Activated CD4-positive, alpha-beta T cell treated with anti-CD3 and anti-CD28 coated beads, Interleukin-2, amount 10 ng/mL, durations not matched to agents 7 days and 5 days (primary cell): ENCODE data around the gene MAP10. TPM values are rescaled to one million over a fixed set of nuclear protein-coding genes. Genes with fewer than 3 reads are reported as not detected.

Source experiments
- CTCF ChIA-PET: fragments of 350-600 bp; sonication (Branson Sonifier 250); formaldehyde crosslinking; loops from one replicate; lab custom pipeline; 2021; ENCODE audit warnings: antibody characterized with exemption; lab: Charles Lee
- POLR2A ChIA-PET: fragments of 350-600 bp; sonication (Branson Sonifier 250); formaldehyde crosslinking; loops from one replicate; lab custom pipeline; 2021; ENCODE audit warnings: antibody characterized with exemption; lab: Charles Lee
- DNase-seq: peaks from one replicate; pipeline ENCODE4 v3.0.0-alpha.2; 2020
- H3K27ac Mint-ChIP-seq: one replicate; pipeline ENCODE4 v1.8.0; 2021; ENCODE audit warnings: mild to moderate bottlenecking, moderate library complexity, mixed read lengths
- H3K27me3 Mint-ChIP-seq: one replicate; pipeline ENCODE4 v1.8.0; 2021; ENCODE audit warnings: mixed read lengths
- H3K36me3 Mint-ChIP-seq: one replicate; pipeline ENCODE4 v1.8.0; 2021; ENCODE audit warnings: low read depth, mixed read lengths
- H3K4me1 Mint-ChIP-seq: one replicate; pipeline ENCODE4 v1.8.0; 2021; ENCODE audit warnings: mixed read lengths
- H3K4me3 Mint-ChIP-seq: one replicate; pipeline ENCODE4 v1.8.0; 2021; ENCODE audit warnings: mild to moderate bottlenecking, moderate library complexity, mixed read lengths
- H3K9me3 Mint-ChIP-seq: one replicate; pipeline ENCODE4 v1.8.0; 2021; ENCODE audit warnings: mixed read lengths
- total RNA-seq, 2 experiments: library from RNA; stranded (reverse); gene quantifications; one replicate each; pipeline ENCODE4 v1.2.3, GENCODE V29; 2021

MAP10 gene
- total RNA-seq, 2 experiments from 2014 or later = 3.1 to 4.0 TPM

DNA sequence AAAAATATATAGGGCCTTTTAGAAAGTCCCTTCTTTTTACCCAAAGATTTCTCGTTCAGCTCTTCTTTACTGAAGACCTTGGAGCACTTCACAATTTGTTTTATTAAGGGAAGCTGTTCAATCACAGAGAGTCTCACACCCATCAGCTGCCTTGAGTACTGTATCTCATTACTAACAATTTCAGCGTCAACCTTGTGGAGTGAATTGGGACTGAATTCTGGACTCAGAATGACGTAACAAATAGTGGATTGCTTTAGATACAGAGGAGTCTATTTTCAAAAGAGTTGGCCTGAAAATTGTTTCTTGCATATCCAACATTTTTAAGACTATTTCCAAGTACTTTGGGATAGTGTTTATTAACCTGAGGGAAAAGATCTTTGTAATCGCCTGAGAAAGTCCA, 7.9 kb downstream of the MAP10 start:
- Mint-ChIP-seq H3K27ac (no peak overlapping the region), H3K9me3 (no peaks in the 10 kb centered on the region), H3K4me3 (no peak overlapping the region), H3K4me1 (no peaks in the 10 kb centered on the region), H3K36me3 (no peaks in the 10 kb centered on the region), H3K27me3 (peaks cover 3% of the 10 kb centered on the region)
- no peak for DNase-seq
- ChIA-PET CTCF (no interaction called here), POLR2A (no interaction called here)

DNA sequence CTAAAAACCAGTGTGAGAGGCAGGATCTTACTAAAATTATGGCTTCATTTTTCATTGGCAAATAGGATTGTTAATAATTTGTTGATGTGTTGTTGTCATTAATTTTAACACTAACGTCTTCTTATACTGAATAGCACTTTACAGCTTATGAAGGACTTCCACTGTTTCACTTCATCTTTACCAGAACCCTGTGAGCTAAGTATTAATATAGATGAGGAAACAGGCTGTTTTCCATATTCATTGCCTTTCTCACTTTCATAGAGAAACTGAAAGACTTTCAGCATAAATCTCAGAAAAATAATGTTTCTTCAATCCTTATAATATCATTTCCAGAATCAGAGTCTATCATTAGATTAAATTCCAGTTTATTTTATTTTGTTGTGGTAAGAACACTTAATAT, 8.5 kb downstream of the MAP10 start:
- no peaks in the 10 kb centered on the region for H3K9me3 Mint-ChIP-seq
- ChIA-PET CTCF (no interaction called here), POLR2A (no interaction called here)
- H3K4me1 Mint-ChIP-seq = no peaks in the 10 kb centered on the region
- peaks cover 3% of the 10 kb centered on the region for H3K27me3 Mint-ChIP-seq
- no peaks in the 10 kb centered on the region for H3K36me3 Mint-ChIP-seq
- H3K4me3 Mint-ChIP-seq = no peak overlapping the region
- DNase-seq = no peak
- H3K27ac Mint-ChIP-seq = no peak overlapping the region

GRCh38 chr1:232816324-232816723, 11.1 kb downstream of the MAP10 start:
- Mint-ChIP-seq H3K9me3 (no peaks in the 10 kb centered on the region), H3K27me3 (peaks cover 3% of the 10 kb centered on the region), H3K27ac (no peak overlapping the region), H3K4me1 (no peaks in the 10 kb centered on the region), H3K4me3 (no peak overlapping the region), H3K36me3 (no peaks in the 10 kb centered on the region)
- ChIA-PET POLR2A (no interaction called here), CTCF (no interaction called here)
- no peak for DNase-seq

DNA sequence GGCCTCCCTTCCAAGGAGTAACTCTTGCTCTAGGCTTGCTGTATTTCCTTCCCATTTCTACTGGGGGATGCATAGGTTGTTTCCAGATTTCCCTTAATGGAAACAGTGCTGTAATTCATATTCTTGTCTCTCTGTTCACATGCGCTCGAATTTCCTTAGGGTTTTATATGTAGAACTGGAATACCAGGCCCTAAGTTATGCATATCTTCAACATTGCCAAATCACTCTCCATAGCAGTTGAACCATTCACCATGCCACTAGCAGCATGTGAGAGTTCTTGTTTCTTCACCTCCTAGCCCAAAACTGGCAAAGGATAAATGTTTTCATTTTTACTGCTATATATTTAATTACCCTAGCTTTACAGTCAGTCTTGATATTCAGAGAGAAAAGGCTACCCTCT, 12.8 kb downstream of the MAP10 start:
- Mint-ChIP-seq H3K36me3 (no peaks in the 10 kb centered on the region), H3K27ac (no peak overlapping the region), H3K9me3 (no peaks in the 10 kb centered on the region), H3K4me1 (no peaks in the 10 kb centered on the region), H3K4me3 (no peak overlapping the region), H3K27me3 (no peaks in the 10 kb centered on the region)
- no peak for DNase-seq
- POLR2A ChIA-PET = no interaction called here
- CTCF ChIA-PET = no interaction called here

DNA sequence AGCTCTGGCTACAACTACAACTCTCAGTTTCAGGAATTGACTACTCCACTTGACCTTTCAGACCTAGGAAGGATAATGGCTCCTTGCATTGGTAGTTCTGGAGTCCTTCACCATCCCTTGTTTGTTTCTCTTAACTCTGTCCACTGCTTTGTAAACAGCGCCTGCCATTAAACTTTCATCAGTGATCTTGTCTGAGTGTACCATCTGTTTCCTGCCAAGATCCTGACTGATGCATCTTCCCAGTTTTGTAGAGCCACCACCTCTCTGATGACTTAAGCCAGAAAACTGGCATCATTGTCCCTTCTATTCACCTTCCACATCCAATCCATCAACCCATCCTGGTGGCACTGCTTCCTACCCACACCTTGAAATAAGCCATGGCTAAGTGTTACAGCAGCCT, 15.2 kb downstream of the MAP10 start:
- CTCF ChIA-PET = no interaction called here

GRCh38 chr1:232822530-232822929, 17.3 kb downstream of the MAP10 start:
- H3K27me3 Mint-ChIP-seq = no peaks in the 10 kb centered on the region
- DNase-seq = no peak

More for the DNA sequence above, 15.2 kb downstream of the MAP10 start:
- H3K9me3 Mint-ChIP-seq = no peaks in the 10 kb centered on the region
- H3K36me3 Mint-ChIP-seq = no peaks in the 10 kb centered on the region
- H3K27me3 Mint-ChIP-seq = no peaks in the 10 kb centered on the region
- POLR2A ChIA-PET = no interaction called here
- DNase-seq = no peak
- H3K4me1 Mint-ChIP-seq = no peaks in the 10 kb centered on the region
- no peak overlapping the region for H3K27ac Mint-ChIP-seq
- H3K4me3 Mint-ChIP-seq = no peak overlapping the region

DNA sequence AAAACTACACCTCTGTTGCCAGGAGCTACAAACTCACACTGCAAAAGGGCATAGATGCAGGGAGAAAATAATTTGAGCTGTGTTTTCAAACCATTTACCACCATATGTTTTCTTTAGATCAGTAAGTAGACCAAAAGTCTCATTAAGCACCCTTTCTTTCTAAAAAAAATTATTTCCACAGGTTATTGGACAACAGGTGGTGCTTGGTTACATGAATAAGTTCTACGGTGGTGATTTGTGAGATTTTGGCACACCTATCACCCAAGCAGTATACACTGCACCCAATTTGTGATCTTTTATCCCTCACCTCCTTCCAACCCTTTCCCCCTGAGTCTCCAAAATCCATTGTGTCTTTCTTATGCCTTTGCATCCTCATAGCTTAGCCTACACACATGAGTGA, 21.1 kb downstream of the MAP10 start:
- H3K27me3 Mint-ChIP-seq = no peaks in the 10 kb centered on the region
- H3K9me3 Mint-ChIP-seq = peaks cover 5% of the 10 kb centered on the region
- POLR2A ChIA-PET = no interaction called here
- no peak overlapping the region for H3K27ac Mint-ChIP-seq
- no peak for DNase-seq
- H3K36me3 Mint-ChIP-seq = no peaks in the 10 kb centered on the region
- CTCF ChIA-PET = no interaction called here
- H3K4me1 Mint-ChIP-seq = no peaks in the 10 kb centered on the region
- no peak overlapping the region for H3K4me3 Mint-ChIP-seq

More at GRCh38 chr1:232822530-232822929, 17.3 kb downstream of the MAP10 start:
- no peaks in the 10 kb centered on the region for H3K9me3 Mint-ChIP-seq
- no peak overlapping the region for H3K27ac Mint-ChIP-seq
- no peaks in the 10 kb centered on the region for H3K36me3 Mint-ChIP-seq
- CTCF ChIA-PET = no interaction called here
- POLR2A ChIA-PET = no interaction called here
- no peak overlapping the region for H3K4me3 Mint-ChIP-seq
- H3K4me1 Mint-ChIP-seq = no peaks in the 10 kb centered on the region

GRCh38 chr1:232830661-232831060, 25.4 kb downstream of the MAP10 start:
- Mint-ChIP-seq H3K27ac (no peak overlapping the region), H3K27me3 (peaks cover 6% of the 10 kb centered on the region), H3K4me3 (no peak overlapping the region), H3K36me3 (no peaks in the 10 kb centered on the region), H3K9me3 (peaks cover 5% of the 10 kb centered on the region), H3K4me1 (no peaks in the 10 kb centered on the region)
- POLR2A ChIA-PET = no interaction called here
- DNase-seq = no peak
- CTCF ChIA-PET = interaction anchor here (1.0 kb wide), 1 partner anchor 1515 kb away, joined by 3 read pairs; no protein-coding TSS in a partner anchor

- peaks cover 5% of the 10 kb centered on the region for H3K9me3 Mint-ChIP-seq
- CTCF ChIA-PET = interaction anchor here (1.0 kb wide), 1 partner anchor 1516 kb away, joined by 3 read pairs; no protein-coding TSS in a partner anchor
- POLR2A ChIA-PET = no interaction called here
- DNase-seq = no peak
- H3K4me1 Mint-ChIP-seq = no peaks in the 10 kb centered on the region
- no peaks in the 10 kb centered on the region for H3K36me3 Mint-ChIP-seq
- no peak overlapping the region for H3K27ac Mint-ChIP-seq
- H3K4me3 Mint-ChIP-seq = no peak overlapping the region
- peaks cover 6% of the 10 kb centered on the region for H3K27me3 Mint-ChIP-seq
Measured at GRCh38 chr1:232831895-232832294, 26.7 kb downstream of the MAP10 start.

DNA sequence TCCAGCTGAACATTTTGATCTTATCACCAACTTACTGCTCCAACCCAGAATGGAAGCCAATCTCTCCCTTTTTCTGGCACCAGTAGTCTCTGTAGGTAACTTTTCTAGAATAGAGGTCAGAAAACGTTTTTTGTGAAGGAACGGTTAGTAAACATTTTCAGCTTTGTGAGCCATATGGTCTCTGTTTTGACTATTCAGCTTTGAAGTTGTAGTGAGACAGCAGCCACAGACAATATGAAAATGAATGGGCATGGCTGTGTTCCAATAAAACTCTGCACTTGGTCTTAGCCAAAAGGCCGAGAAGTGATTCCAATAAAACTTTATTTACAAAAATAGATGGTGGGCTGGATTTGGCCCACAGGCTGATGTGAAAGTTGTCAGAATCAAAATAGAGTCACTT, 28.9 kb downstream of the MAP10 start:
- ChIA-PET POLR2A (no interaction called here), CTCF (interaction anchor here (0.7 kb wide), 1 partner anchor 54 kb away, joined by 3 read pairs; no protein-coding TSS in a partner anchor)
- H3K36me3 Mint-ChIP-seq = no peaks in the 10 kb centered on the region
- DNase-seq = no peak
- no peak overlapping the region for H3K4me3 Mint-ChIP-seq
- no peaks in the 10 kb centered on the region for H3K9me3 Mint-ChIP-seq
- H3K27me3 Mint-ChIP-seq = peaks cover 6% of the 10 kb centered on the region
- H3K4me1 Mint-ChIP-seq = no peaks in the 10 kb centered on the region
- no peak overlapping the region for H3K27ac Mint-ChIP-seq

DNA sequence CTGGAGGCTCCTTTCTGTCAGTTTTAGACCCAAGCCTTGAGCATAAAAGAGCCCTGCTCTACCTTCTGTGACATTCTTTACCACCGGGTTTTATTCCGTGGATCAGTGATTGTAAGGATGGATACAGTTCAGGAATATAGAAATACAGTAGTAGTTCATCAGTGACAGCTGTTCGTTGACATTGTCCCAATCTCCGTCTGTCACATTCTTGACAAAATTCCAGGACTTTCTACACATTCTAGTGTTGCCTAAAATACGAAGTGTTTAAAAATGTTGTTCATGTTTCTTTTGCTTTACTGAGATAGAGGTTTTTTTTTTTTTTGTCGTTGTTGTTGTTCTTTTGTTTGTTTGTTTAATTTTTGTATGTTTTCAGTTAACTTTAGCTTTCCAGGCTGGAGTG, 29.9 kb downstream of the MAP10 start:
- Mint-ChIP-seq H3K9me3 (no peaks in the 10 kb centered on the region), H3K27me3 (peaks cover 6% of the 10 kb centered on the region), H3K36me3 (no peaks in the 10 kb centered on the region), H3K4me3 (no peak overlapping the region), H3K4me1 (no peaks in the 10 kb centered on the region), H3K27ac (no peak overlapping the region)
- DNase-seq = no peak
- CTCF ChIA-PET = interaction anchor here (0.7 kb wide), 1 partner anchor 111 kb away, joined by 4 read pairs; no protein-coding TSS in a partner anchor
- POLR2A ChIA-PET = no interaction called here

DNA sequence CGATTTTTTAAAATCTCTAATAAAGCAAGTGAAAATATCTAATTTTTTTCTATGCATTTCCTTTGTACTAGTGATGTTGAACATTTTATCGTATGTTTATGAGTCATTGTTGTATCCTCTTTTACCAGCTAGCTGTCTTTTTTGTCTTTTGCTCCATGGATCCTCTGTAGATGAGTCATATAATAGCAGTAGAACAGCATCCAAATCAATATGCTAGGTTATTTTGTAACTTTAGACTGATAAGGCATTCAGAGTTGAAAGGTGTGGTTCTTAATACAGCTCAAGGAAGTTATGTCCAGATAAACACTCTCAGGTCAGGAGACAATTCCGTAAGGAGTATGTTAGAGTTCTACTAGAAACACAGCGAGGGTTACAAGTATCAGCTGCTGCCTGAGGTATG, 31.9 kb downstream of the MAP10 start:
- POLR2A ChIA-PET = no interaction called here
- Mint-ChIP-seq H3K9me3 (peaks cover 3% of the 10 kb centered on the region), H3K27ac (no peak overlapping the region), H3K36me3 (no peaks in the 10 kb centered on the region), H3K4me1 (no peaks in the 10 kb centered on the region), H3K4me3 (no peak overlapping the region), H3K27me3 (peaks cover 6% of the 10 kb centered on the region)
- CTCF ChIA-PET = no interaction called here
- DNase-seq = no peak

GRCh38 chr1:232841823-232842565, 36.8 kb downstream of the MAP10 start:
- no peak overlapping the region for H3K27ac Mint-ChIP-seq
- no peaks in the 10 kb centered on the region for H3K27me3 Mint-ChIP-seq
- no peak for DNase-seq
- POLR2A ChIA-PET = no interaction called here
- H3K36me3 Mint-ChIP-seq = no peaks in the 10 kb centered on the region
- H3K9me3 Mint-ChIP-seq = peaks cover 3% of the 10 kb centered on the region
- no peak overlapping the region for H3K4me3 Mint-ChIP-seq
- CTCF ChIA-PET = no interaction called here
- no peaks in the 10 kb centered on the region for H3K4me1 Mint-ChIP-seq

DNA sequence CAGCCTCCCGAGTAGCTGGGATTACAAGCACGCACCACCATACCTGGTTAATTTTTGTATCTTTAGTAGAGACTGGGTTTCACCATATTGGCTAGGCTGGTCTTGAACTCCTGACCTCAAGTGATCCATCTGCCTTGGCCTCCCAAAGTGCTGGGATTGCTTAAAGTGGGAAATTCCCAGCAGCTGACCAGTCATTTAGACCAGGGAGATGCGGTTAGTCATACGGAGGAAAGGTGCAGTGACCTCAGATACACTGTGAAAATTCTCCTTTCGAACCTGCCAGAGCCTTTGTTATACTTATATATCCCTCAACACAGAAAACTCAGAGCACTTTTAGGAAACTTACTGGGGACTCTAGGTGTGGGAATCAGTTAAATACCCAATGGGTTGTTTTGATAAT, 39.6 kb downstream of the MAP10 start:
- H3K27me3 Mint-ChIP-seq = no peaks in the 10 kb centered on the region
- POLR2A ChIA-PET = no interaction called here
- H3K4me1 Mint-ChIP-seq = no peaks in the 10 kb centered on the region
- no peak overlapping the region for H3K27ac Mint-ChIP-seq
- H3K4me3 Mint-ChIP-seq = no peak overlapping the region
- peaks cover 3% of the 10 kb centered on the region for H3K9me3 Mint-ChIP-seq
- DNase-seq = no peak
- CTCF ChIA-PET = no interaction called here
- H3K36me3 Mint-ChIP-seq = no peaks in the 10 kb centered on the region
